WTC11 (cell line): ENCODE data around the gene IGFALS. TPM values are rescaled to one million over a fixed set of nuclear protein-coding genes. Genes with fewer than 3 reads are reported as not detected.
A peak's percentile ranks its signal among the peaks of the same experiment; 100 is the strongest.

Experiments used
- ATAC-seq: fragments of 200-7000 bp; cut with Tn5 transposase; 2 replicates; pipeline ENCODE4 v1.10.0; 2021; ENCODE audit warnings: mild to moderate bottlenecking, moderate library complexity
- CTCF ChIA-PET: fragments of 300-600 bp; sonication (Branson Sonifier 250); formaldehyde crosslinking; loops from one replicate; lab custom pipeline; 2021; ENCODE audit warnings: antibody characterized with exemption; lab: Charles Lee
- POLR2A ChIA-PET: fragments of 350-600 bp; sonication (Branson Sonifier 250); formaldehyde crosslinking; loops from one replicate; lab custom pipeline; 2021; ENCODE audit warnings: antibody characterized with exemption; lab: Charles Lee
- DNase-seq: peaks from one replicate; pipeline ENCODE4 v3.0.0; 2021; ENCODE audit warnings: low spot score
- H3K27ac Mint-ChIP-seq: 2 replicates; pipeline ENCODE4 v1.8.0; 2021; ENCODE audit warnings: mixed read lengths
- H3K27me3 Mint-ChIP-seq: 2 replicates; pipeline ENCODE4 v1.8.0; 2021; ENCODE audit warnings: low read depth, mild to moderate bottlenecking, moderate library complexity, mixed read lengths
- H3K36me3 Mint-ChIP-seq: 2 replicates; pipeline ENCODE4 v1.8.0; 2021; ENCODE audit warnings: mixed read lengths
- H3K4me1 Mint-ChIP-seq: 2 replicates; pipeline ENCODE4 v1.8.0; 2022; ENCODE audit warnings: mixed read lengths
- H3K4me3 Mint-ChIP-seq: 2 replicates; pipeline ENCODE4 v1.8.0; 2021; ENCODE audit warnings: mild to moderate bottlenecking, moderate library complexity, mixed read lengths
- H3K9me3 Mint-ChIP-seq: 2 replicates; pipeline ENCODE4 v1.8.0; 2021; ENCODE audit warnings: mixed read lengths
- CREB1 ChIP-seq: sonication (generic); formaldehyde crosslinking; IDR thresholded peaks from 2 replicates; pipeline ENCODE4 v1.8.0; 2023; ENCODE audit warnings: mild to moderate bottlenecking, missing genetic modification reagents
- EMX1 ChIP-seq: fragments of 250-450 bp; sonication (Bioruptor Pico); IDR thresholded peaks from 2 replicates; pipeline ENCODE4 v1.8.0; 2021; ENCODE audit warnings: mild to moderate bottlenecking
- ETV6 ChIP-seq: sonication (generic); formaldehyde crosslinking; IDR thresholded peaks from 2 replicates; pipeline ENCODE4 v1.8.1; 2022; ENCODE audit warnings: mild to moderate bottlenecking, missing genetic modification reagents
- FOXK1 ChIP-seq: sonication (generic); formaldehyde crosslinking; IDR thresholded peaks from 2 replicates; pipeline ENCODE4 v1.8.0; 2022; ENCODE audit warnings: mild to moderate bottlenecking, moderate library complexity, missing genetic modification reagents
- KAT7 ChIP-seq: sonication (generic); formaldehyde crosslinking; IDR thresholded peaks from 2 replicates; pipeline ENCODE4 v1.8.1; 2023; ENCODE audit warnings: missing genetic modification reagents, mild to moderate bottlenecking, borderline replicate concordance
- MXD4 ChIP-seq: fragments of 250-450 bp; sonication (Bioruptor Pico); IDR thresholded peaks from 2 replicates; pipeline ENCODE4 v1.8.0; 2021; ENCODE audit warnings: mild to moderate bottlenecking, moderate library complexity, borderline replicate concordance
- MYBL2 ChIP-seq: sonication (generic); formaldehyde crosslinking; IDR thresholded peaks from 2 replicates; pipeline ENCODE4 v1.8.1; 2023; ENCODE audit warnings: mild to moderate bottlenecking, moderate library complexity, missing genetic modification reagents
- NFATC4 ChIP-seq: fragments of 250-450 bp; sonication (Bioruptor Pico); IDR thresholded peaks from 2 replicates; pipeline ENCODE4 v1.9.0; 2021; ENCODE audit warnings: mild to moderate bottlenecking
- PRRX2 ChIP-seq: fragments of 250-450 bp; sonication (Bioruptor Pico); IDR thresholded peaks from 2 replicates; pipeline ENCODE4 v1.8.0; 2021; ENCODE audit warnings: mild to moderate bottlenecking
- RELA ChIP-seq: sonication (generic); formaldehyde crosslinking; IDR thresholded peaks from 2 replicates; pipeline ENCODE4 v1.8.1; 2022; ENCODE audit warnings: missing genetic modification reagents, mild to moderate bottlenecking, borderline replicate concordance
- TEAD4 ChIP-seq: sonication (generic); formaldehyde crosslinking; IDR thresholded peaks from 2 replicates; pipeline ENCODE4 v1.8.0; 2022; ENCODE audit warnings: mild to moderate bottlenecking, missing genetic modification reagents
- TP53 ChIP-seq: sonication (generic); formaldehyde crosslinking; IDR thresholded peaks from 2 replicates; pipeline ENCODE4 v1.8.1; 2023; ENCODE audit warnings: mild to moderate bottlenecking, missing genetic modification reagents
- ZNF416 ChIP-seq: fragments of 250-450 bp; sonication (Bioruptor Pico); IDR thresholded peaks from 2 replicates; pipeline ENCODE4 v1.9.0; 2021; ENCODE audit warnings: mild to moderate bottlenecking, inconsistent platforms
- ZNF423 ChIP-seq: fragments of 250-450 bp; sonication (Bioruptor Pico); IDR thresholded peaks from 2 replicates; pipeline ENCODE4 v2.1.2; 2022; ENCODE audit warnings: mild to moderate bottlenecking, moderate library complexity
- total RNA-seq: library from RNA; stranded (reverse); gene quantifications from 3 replicates; pipeline ENCODE4 v1.2.3, GENCODE V29; 2021
- TF ChIP-seq, protein P1 (sequence below): sonication (generic); formaldehyde crosslinking; IDR thresholded peaks from 2 replicates; pipeline ENCODE4 v1.8.1; 2023; ENCODE audit warnings: mild to moderate bottlenecking, missing genetic modification reagents, moderate library complexity
- TF ChIP-seq, protein P2 (sequence below): sonication (generic); formaldehyde crosslinking; IDR thresholded peaks from 2 replicates; pipeline ENCODE4 v1.8.0; 2023; ENCODE audit warnings: missing genetic modification reagents
- TF ChIP-seq, protein P3 (sequence below): sonication (generic); formaldehyde crosslinking; IDR thresholded peaks from 2 replicates; pipeline ENCODE4 v1.8.1; 2023; ENCODE audit warnings: mild to moderate bottlenecking, missing genetic modification reagents, moderate library complexity
- TF ChIP-seq, protein P4 (sequence below): fragments of 200-600 bp; IDR thresholded peaks from 2 replicates; pipeline ENCODE4 v1.8.0; 2022; ENCODE audit warnings: antibody characterized with exemption
- TF ChIP-seq, protein P5 (sequence below): sonication (generic); formaldehyde crosslinking; IDR thresholded peaks from 2 replicates; pipeline ENCODE4 v1.8.1; 2022; ENCODE audit warnings: low read depth, missing genetic modification reagents, borderline replicate concordance

The IGFALS gene
- total RNA-seq, 1 experiment from 2014 or later, result not detected

DNA sequence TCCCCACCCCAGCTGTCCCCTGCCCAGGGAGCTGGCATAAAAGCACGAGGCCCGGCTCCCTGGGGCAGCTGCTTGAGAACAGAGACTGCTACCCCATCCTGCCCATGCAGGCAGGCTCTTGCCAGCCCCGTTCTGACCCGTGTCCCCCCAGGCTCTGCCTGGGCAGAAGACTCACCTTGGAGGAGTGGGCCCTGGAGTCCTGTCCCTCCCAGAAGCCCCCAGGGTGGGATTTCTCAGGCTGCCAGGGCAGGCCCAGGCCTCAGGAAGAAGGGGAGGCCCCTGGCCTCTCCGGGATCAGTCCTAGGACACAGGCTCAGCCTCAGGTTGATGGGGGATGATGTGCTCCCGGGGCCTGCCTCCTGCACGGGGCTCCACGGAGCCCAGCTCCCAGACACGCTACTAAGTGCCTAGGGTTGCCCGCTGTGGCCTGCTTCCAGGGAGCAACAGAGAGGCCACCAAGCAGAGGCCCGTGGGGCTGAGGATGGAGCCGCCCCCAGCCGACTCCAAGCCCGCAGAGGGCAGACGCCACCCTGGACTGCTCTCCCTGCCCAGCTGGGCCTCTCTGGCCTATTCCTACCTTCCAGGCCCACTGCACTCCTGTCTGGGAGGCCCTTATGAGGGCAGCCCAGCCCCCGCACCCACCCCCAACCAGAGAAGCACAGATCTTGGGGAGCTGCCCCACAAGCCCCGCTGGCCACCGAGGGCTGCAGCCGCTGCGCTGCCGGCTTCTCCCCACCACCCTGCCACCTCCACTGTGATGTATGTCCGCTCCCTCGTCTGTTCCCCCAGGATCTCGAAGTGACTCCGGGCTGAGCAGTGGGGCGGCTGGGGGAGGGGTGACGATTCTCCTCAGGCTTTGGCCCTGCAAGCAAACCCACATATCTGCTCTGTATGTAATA lies 23.9 kb downstream of the IGFALS start:
- H3K9me3 Mint-ChIP-seq, result no peaks in the 10 kb centered on the region
- ATAC-seq (no peak), DNase-seq (no peak)
- POLR2A ChIA-PET, result interaction anchor here (0.5 to 3.6 kb wide), 7 partner anchors 11 to 1342 kb away, joined by 3 to 18 read pairs (median 4); partner anchors contain the start of genes MAPK8IP3, NUBP2, RPS2 and SPSB3
- H3K27me3 Mint-ChIP-seq, result no peaks in the 10 kb centered on the region; the same call in 1 of the 2 replicates
- peak overlapping the region; percentile 99 for H3K4me3 Mint-ChIP-seq
- peaks cover 4% of the 10 kb centered on the region for H3K36me3 Mint-ChIP-seq
- 0 out of 2 replicates have a peak, but pooled peaks have one; percentile 26 for TF ChIP-seq KAT7 (CRISPR knock-in tag)
- 0 out of 2 replicates have a peak, but pooled peaks have one; percentile 16 for TF ChIP-seq NFATC4 (CRISPR knock-in tag)
- TF ChIP-seq, protein P1, sequence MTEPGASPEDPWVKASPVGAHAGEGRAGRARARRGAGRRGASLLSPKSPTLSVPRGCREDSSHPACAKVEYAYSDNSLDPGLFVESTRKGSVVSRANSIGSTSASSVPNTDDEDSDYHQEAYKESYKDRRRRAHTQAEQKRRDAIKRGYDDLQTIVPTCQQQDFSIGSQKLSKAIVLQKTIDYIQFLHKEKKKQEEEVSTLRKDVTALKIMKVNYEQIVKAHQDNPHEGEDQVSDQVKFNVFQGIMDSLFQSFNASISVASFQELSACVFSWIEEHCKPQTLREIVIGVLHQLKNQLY (CRISPR knock-in tag), result no peak
- no peak for TF ChIP-seq MXD4 (CRISPR knock-in tag)
- TF ChIP-seq CREB1 (CRISPR knock-in tag), result no peak
- TF ChIP-seq MYBL2 (CRISPR knock-in tag), result no peak
- TF ChIP-seq TEAD4 (CRISPR knock-in tag), result no peak
- TF ChIP-seq, protein P2, sequence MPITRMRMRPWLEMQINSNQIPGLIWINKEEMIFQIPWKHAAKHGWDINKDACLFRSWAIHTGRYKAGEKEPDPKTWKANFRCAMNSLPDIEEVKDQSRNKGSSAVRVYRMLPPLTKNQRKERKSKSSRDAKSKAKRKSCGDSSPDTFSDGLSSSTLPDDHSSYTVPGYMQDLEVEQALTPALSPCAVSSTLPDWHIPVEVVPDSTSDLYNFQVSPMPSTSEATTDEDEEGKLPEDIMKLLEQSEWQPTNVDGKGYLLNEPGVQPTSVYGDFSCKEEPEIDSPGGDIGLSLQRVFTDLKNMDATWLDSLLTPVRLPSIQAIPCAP (CRISPR knock-in tag), result no peak
- TF ChIP-seq TP53 (CRISPR knock-in tag), result no peak
- TF ChIP-seq, protein P3, sequence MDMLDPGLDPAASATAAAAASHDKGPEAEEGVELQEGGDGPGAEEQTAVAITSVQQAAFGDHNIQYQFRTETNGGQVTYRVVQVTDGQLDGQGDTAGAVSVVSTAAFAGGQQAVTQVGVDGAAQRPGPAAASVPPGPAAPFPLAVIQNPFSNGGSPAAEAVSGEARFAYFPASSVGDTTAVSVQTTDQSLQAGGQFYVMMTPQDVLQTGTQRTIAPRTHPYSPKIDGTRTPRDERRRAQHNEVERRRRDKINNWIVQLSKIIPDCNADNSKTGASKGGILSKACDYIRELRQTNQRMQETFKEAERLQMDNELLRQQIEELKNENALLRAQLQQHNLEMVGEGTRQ (CRISPR knock-in tag), result no peak
- CTCF ChIA-PET, result interaction anchor here (0.7 to 2.4 kb wide), 4 partner anchors 13 to 154 kb away, joined by 3 to 11 read pairs (median 6); partner anchors contain the start of genes MAPK8IP3, NUBP2 and SPSB3
- peak overlapping the region; percentile 84 for H3K27ac Mint-ChIP-seq
- H3K4me1 Mint-ChIP-seq, result peaks cover 4% of the 10 kb centered on the region

DNA sequence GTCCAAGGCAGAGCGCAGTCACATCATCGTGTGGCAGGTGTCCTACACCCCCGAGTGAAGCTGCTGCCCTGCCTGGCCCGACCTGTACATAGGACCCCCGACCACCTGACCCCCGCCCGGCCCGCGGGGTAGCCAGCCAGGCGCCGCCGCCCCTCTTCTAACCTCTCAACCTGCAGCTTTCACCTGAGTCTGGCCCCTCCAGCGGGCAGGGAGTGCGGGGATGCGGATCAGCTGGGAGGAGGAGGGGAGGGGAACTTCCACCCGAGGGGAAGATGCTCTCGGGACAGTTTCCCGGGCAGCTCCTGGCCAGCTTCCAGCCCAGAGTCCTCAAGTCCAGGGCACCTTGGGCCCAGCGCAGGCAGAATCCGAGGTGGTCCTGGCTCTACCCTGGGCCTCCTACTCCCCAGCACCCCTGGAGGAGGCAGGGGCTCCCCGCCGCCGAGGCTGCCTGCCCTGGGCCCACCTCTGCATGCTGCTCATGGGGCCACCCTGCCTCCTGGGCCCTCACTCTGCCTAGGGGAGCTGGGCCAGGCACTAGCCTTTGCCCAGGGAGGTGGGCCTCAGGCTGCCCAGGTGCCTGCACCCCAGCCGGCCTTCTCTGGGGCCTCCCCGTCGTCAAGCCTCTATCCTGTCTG lies 24.6 kb downstream of the IGFALS start:
- no peak for DNase-seq
- 0 out of 2 replicates have a peak, but pooled peaks have one; percentile 25 for TF ChIP-seq PRRX2 (CRISPR knock-in tag)
- 0 out of 2 replicates have a peak, but pooled peaks have one; percentile 3 for TF ChIP-seq ZNF416 (CRISPR knock-in tag)
- TF ChIP-seq, protein P4, sequence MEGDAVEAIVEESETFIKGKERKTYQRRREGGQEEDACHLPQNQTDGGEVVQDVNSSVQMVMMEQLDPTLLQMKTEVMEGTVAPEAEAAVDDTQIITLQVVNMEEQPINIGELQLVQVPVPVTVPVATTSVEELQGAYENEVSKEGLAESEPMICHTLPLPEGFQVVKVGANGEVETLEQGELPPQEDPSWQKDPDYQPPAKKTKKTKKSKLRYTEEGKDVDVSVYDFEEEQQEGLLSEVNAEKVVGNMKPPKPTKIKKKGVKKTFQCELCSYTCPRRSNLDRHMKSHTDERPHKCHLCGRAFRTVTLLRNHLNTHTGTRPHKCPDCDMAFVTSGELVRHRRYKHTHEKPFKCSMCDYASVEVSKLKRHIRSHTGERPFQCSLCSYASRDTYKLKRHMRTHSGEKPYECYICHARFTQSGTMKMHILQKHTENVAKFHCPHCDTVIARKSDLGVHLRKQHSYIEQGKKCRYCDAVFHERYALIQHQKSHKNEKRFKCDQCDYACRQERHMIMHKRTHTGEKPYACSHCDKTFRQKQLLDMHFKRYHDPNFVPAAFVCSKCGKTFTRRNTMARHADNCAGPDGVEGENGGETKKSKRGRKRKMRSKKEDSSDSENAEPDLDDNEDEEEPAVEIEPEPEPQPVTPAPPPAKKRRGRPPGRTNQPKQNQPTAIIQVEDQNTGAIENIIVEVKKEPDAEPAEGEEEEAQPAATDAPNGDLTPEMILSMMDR, result no peak
- Mint-ChIP-seq H3K27me3 (no peaks in the 10 kb centered on the region; the same call in 1 of the 2 replicates), H3K4me3 (no peak overlapping the region), H3K36me3 (peaks cover 4% of the 10 kb centered on the region), H3K27ac (no peak overlapping the region), H3K9me3 (no peaks in the 10 kb centered on the region), H3K4me1 (peaks cover 4% of the 10 kb centered on the region)
- no peak for ATAC-seq
- ChIA-PET CTCF (interaction anchor here (0.7 to 2.4 kb wide), 2 partner anchors 14 to 63 kb away, joined by 3 to 9 read pairs; partner anchors contain the start of genes NUBP2 and SPSB3), POLR2A (interaction anchor here (0.5 to 1.4 kb wide), 2 partner anchors 196 to 252 kb away, joined by 3 to 4 read pairs; partner anchors contain the start of gene RPS2)

DNA sequence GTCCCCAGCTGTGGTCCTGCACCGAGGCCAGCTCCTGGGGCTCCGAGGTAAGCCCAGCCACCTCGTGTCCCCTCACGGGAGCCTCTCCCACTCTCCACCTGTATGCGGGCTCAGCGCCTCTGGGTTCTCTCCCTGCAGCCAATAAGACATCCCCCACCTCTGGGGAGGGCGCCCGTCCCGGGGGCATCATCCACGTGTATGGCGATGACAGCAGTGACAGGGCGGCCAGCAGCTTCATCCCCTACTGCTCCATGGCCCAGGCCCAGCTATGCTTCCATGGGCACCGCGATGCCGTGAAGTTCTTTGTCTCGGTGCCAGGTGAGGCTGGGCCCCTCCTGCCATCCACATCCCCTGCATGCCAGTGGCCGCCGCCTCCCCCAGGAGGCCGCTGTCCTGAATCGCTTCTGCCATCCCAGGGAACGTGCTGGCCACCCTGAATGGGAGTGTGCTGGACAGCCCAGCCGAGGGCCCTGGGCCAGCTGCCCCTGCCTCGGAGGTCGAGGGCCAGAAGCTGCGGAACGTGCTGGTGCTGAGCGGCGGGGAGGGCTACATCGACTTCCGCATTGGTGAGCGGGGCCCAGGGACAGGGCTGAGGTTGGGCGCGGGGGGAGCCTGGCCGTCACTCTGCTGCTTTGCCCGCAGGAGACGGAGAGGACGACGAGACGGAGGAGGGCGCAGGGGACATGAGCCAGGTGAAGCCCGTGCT lies 25.3 kb downstream of the IGFALS start:
- H3K9me3 Mint-ChIP-seq, result no peaks in the 10 kb centered on the region
- H3K27me3 Mint-ChIP-seq, result no peaks in the 10 kb centered on the region; the same call in 1 of the 2 replicates
- DNase-seq (no peak), ATAC-seq (no peak)
- H3K4me1 Mint-ChIP-seq, result peaks cover 4% of the 10 kb centered on the region
- POLR2A ChIA-PET, result interaction anchor here (1.4 kb wide), 1 partner anchor 197 kb away, joined by 3 read pairs; the partner anchor contains the start of gene RPS2
- CTCF ChIA-PET, result no interaction called here
- peaks cover 4% of the 10 kb centered on the region for H3K36me3 Mint-ChIP-seq
- H3K27ac Mint-ChIP-seq, result no peak overlapping the region
- no peak overlapping the region for H3K4me3 Mint-ChIP-seq
- TF ChIP-seq FOXK1 (CRISPR knock-in tag) (no peak), ETV6 (CRISPR knock-in tag) (no peak), RELA (CRISPR knock-in tag) (no peak), ZNF423 (CRISPR knock-in tag) (no peak), EMX1 (CRISPR knock-in tag) (no peak)
- TF ChIP-seq, protein P5, sequence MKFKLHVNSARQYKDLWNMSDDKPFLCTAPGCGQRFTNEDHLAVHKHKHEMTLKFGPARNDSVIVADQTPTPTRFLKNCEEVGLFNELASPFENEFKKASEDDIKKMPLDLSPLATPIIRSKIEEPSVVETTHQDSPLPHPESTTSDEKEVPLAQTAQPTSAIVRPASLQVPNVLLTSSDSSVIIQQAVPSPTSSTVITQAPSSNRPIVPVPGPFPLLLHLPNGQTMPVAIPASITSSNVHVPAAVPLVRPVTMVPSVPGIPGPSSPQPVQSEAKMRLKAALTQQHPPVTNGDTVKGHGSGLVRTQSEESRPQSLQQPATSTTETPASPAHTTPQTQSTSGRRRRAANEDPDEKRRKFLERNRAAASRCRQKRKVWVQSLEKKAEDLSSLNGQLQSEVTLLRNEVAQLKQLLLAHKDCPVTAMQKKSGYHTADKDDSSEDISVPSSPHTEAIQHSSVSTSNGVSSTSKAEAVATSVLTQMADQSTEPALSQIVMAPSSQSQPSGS (CRISPR knock-in tag), result no peak
- TF ChIP-seq, protein P3 (CRISPR knock-in tag), result no peak
